Testis (tissue), 2 donors: ENCODE data around the gene HOXA3.

ENCODE experiments used
- POLR2A ChIP-seq: fragments of 450-650 bp; IDR thresholded peaks from one replicate; pipeline ENCODE4 v1.6.1; 2017; ENCODE audit warnings: antibody characterized with exemption, mild to moderate bottlenecking, moderate library complexity
- TF ChIP-seq, protein P1 (sequence below), 3 experiments: fragments of 450-650 bp in 2 of 3; fragments of 200-600 bp in 1 of 3; sonication (generic) in 1 of 3; IDR thresholded peaks; one replicate each; pipeline ENCODE4 v1.5.1; 2016 to 2019; ENCODE audit warnings: antibody characterized with exemption in 3 of 3, mild to moderate bottlenecking in 2 of 3, moderate library complexity in 1 of 3

DNA sequence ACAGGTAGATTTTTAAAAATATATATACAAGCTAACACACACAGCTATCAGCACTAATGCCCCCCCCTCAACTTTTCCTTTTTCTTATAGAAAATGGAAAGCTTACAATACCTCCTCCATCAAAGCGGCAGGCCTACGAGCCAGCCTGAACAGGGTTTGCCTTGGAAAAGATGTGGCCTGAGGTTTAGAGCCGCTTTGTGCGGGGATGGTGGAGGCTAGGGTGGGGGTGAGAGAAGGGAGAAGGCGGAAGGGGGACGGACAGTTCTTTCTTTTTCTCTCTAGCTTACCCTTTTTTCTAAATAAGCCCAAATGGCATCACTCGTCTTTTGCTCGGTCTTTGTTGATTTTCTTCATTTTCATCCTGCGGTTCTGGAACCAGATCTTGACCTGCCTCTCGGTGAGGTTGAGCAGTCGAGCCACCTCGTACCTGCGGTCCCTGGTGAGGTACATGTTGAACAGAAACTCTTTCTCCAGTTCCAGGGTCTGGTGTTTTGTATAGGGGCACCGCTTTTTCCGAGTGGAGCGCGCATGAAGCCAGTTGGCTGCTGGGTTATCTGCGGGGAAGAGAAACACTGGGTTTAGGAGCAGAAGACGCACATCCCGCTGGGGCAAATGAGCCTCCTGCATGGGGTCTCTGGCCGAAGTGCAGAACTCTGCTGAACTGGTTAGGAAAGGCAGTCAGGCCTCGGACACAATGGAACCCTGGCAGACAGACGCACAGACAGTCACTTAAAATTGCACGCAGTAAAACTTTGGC is 11.1 kb upstream of the HOXA3 start:
- TF ChIP-seq, protein P1, sequence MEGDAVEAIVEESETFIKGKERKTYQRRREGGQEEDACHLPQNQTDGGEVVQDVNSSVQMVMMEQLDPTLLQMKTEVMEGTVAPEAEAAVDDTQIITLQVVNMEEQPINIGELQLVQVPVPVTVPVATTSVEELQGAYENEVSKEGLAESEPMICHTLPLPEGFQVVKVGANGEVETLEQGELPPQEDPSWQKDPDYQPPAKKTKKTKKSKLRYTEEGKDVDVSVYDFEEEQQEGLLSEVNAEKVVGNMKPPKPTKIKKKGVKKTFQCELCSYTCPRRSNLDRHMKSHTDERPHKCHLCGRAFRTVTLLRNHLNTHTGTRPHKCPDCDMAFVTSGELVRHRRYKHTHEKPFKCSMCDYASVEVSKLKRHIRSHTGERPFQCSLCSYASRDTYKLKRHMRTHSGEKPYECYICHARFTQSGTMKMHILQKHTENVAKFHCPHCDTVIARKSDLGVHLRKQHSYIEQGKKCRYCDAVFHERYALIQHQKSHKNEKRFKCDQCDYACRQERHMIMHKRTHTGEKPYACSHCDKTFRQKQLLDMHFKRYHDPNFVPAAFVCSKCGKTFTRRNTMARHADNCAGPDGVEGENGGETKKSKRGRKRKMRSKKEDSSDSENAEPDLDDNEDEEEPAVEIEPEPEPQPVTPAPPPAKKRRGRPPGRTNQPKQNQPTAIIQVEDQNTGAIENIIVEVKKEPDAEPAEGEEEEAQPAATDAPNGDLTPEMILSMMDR (IDR thresholded peaks at IDR 0.05), result no peak
- TF ChIP-seq POLR2A, result no peak
